Kidney (tissue), 22 donors: ENCODE data around the gene GREM1. TPM values are rescaled to one million over a fixed set of nuclear protein-coding genes. Genes with fewer than 3 reads are reported as not detected.
A peak's percentile ranks its signal among the peaks of the same experiment; 100 is the strongest.

ENCODE experiments used
- DNase-seq, 5 donors: peaks; one replicate each; pipeline ENCODE4 v3.0.0-alpha.2; 2013 to 2020
- FAIRE-seq: peaks from 2 replicates; lab custom pipeline; 2012; peaks lifted over from hg19 to GRCh38; lab: Jason Lieb, UNC
- H3K27ac ChIP-seq, 2 donors: one replicate each; pipeline ENCODE4 v1.7.0; 2013; ENCODE audit warnings: low read depth in 2 of 2, low read length in 2 of 2, inconsistent platforms in 1 of 2
- H3K27me3 ChIP-seq: one replicate; pipeline ENCODE4 v1.7.1; 2013; ENCODE audit warnings: low read length, inconsistent platforms; ENCODE audit not compliant: control insufficient read depth, insufficient read depth
- H3K36me3 ChIP-seq, 3 donors: one replicate each; pipeline versions ENCODE4 v1.7.0 to v1.7.1; 2013; ENCODE audit warnings: low read length in 3 of 3, control low read depth in 1 of 3, inconsistent platforms in 1 of 3; ENCODE audit not compliant: insufficient read depth in 3 of 3, control insufficient read depth in 2 of 3
- H3K4me1 ChIP-seq, 3 donors: one replicate each; pipeline versions ENCODE4 v1.7.0 to v1.7.1; 2013; ENCODE audit warnings: low read length in 3 of 3, inconsistent platforms in 1 of 3, low read depth in 1 of 3; ENCODE audit not compliant: control insufficient read depth in 2 of 3, insufficient read depth in 2 of 3
- H3K4me3 ChIP-seq, 3 donors: one replicate each; pipeline versions ENCODE4 v1.7.0 to v1.8.1; 2013; ENCODE audit warnings: low read length in 3 of 3, control low read depth in 1 of 3, inconsistent platforms in 1 of 3
- H3K9ac ChIP-seq, 3 donors: one replicate each; pipeline versions ENCODE4 v1.7.0 to v1.7.1; 2013; ENCODE audit warnings: low read length in 3 of 3, control low read depth in 1 of 3, inconsistent platforms in 1 of 3
- H3K9me3 ChIP-seq, 3 donors: one replicate each; pipeline versions ENCODE4 v1.7.0 to v1.7.1; 2013; ENCODE audit warnings: low read length in 3 of 3, control low read depth in 1 of 3, inconsistent platforms in 1 of 3; ENCODE audit not compliant: control insufficient read depth in 2 of 3, insufficient read depth in 1 of 3
- intact Hi-C: fragments of 100-400 bp; cut with DNase I; formaldehyde crosslinking; loops from one replicate; pipeline ENCODE4 v1.11.1; 2022
- long read RNA-seq, 10 donors: library from polyadenylated mRNA in 1 of 10; unstranded in 1 of 10; transcript quantifications; one replicate each; pipeline ENCODE4 v2.0.0 and lab custom pipeline, GENCODE V29; 2021 to 2026
- polyA plus RNA-seq: library from polyadenylated mRNA; stranded (reverse); fragments of 350-450 nt; fragmentation: Illumina TruSeq; extraction: RNeasy Lipid Tissue Mini Kit (QIAGEN cat#74804); gene quantifications from one replicate; pipeline ENCODE4 v1.2.3, GENCODE V29; 2014; ENCODE audit warnings: low read depth, low replicate concordance; ENCODE audit not compliant: insufficient read depth
- total RNA-seq: library from RNA; stranded (reverse); fragmentation: NEBNext Ultra II Directional; extraction: Animal tissue kit (Norgen Biotek cat#: 25700); gene quantifications from one replicate; pipeline ENCODE4 v1.2.1, GENCODE V29; 2021
- TF ChIP-seq, protein P1 (sequence below): IDR thresholded peaks from 3 replicates; pipeline ENCODE4 v1.5.1; 2012; ENCODE audit warnings: mild to moderate bottlenecking, moderate library complexity, borderline replicate concordance; ENCODE audit not compliant: insufficient read depth; ENCODE audit errors: extremely low read depth
- donor health status: control.
- donor health status: control.
- donor health status: control.
- donor health status: control.
- donor health status: control.
- donor health status: DM: yes; HTN: yes; CAD: no.
- donor health status: Normal renal cell carcinoma (clear cell type).

Gene GREM1
- 4.8 TPM for total RNA-seq
- polyA plus RNA-seq = 0.15 TPM
- long read RNA-seq, donor 1 = 0 reads
- long read RNA-seq, donor 2 = 0 reads
- long read RNA-seq, donor 3 = 0 reads
- long read RNA-seq, donor 4 = 0 reads
- long read RNA-seq, donor 5 = 0 reads
- long read RNA-seq, donor 6 = 0 reads
- long read RNA-seq, donor 7, full-length matches to known transcripts = 1 of 2 reads
- long read RNA-seq, donor 7, partial matches to known transcripts = 0 of 2 reads
- long read RNA-seq, donor 7, other reads (novel, unspliced or antisense) = 1 of 2 reads
- long read RNA-seq, donor 8 = 0 reads
- long read RNA-seq, donor 9 = 0 reads
- long read RNA-seq, donor 10 = 0 reads

DNA sequence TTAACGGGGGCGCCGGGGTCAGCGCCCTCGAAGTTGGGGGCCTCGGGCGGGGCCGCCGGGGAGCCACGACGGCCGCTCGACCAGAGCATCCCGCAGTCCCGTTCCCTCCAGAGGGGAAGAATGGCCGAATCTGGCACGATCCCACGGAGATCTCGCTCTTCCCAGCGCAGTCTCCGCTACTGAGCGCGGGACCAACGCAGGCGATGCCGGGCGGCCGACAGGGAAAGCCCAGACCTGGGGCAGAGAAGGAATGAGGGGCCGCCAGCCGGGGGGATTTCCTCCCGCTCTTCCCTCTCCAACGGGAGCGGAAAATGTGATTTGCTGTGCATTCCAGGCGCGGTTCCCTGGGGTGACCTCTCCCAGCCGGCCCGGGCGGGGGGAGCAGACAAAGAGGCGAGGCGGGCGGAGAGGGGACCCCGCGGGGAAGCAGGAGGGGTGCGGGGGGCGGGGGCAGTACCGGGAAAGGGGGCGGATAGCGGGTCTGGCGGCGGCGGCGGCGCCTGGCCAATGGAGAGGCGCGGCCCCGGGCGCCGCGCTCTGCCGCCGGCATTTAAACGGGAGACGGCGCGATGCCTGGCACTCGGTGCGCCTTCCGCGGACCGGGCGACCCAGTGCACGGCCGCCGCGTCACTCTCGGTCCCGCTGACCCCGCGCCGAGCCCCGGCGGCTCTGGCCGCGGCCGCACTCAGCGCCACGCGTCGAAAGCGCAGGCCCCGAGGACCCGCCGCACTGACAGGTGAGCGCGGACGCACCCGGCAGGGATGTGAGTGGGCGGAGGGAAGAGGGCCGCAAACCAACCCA, at the start of gene GREM1:
GREM1 (plus strand) TSS at position 579 of the 801 bp plus-strand sequence. CDS start 12,687 bp downstream, outside the sequence.
- Histone ChIP-seq H3K4me3 (no peak within 1 kb of the TSS), H3K27me3 (peaks cover 53% of the 10 kb centered on the region)
- DNase-seq = peak in 4 of 5 donors; percentile 27 to 64 (median 46)

DNA sequence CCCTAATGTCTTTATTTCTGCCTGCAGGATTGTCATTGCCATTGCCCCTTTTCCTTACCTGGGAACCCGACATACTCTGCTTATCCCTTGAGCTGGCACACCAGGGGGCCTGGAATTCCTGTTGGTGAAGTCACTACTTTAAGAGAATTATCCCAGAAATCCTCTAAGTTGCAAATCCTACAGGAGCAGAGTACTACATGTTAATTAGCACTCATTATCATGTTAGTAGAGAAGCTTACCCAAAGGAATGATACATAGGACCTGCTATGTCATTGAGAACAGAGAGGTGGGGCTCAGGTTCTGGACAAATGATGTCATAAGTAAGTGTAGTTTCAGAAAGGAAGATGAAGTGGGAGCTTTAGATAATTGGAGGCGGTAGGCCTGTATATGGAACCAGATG, 48.9 kb upstream of the GREM1 start:
- Histone ChIP-seq H3K4me1 (peaks cover 0 to 2% (median 0%) of the 10 kb centered on the region in 3 donors), H3K4me3 (no peak overlapping the region), H3K9ac (no peak overlapping the region), H3K27ac (no peak overlapping the region), H3K9me3 (no peaks in the 10 kb centered on the region), H3K36me3 (no peaks in the 10 kb centered on the region), H3K27me3 (no peaks in the 10 kb centered on the region)
- TF ChIP-seq, protein P1, sequence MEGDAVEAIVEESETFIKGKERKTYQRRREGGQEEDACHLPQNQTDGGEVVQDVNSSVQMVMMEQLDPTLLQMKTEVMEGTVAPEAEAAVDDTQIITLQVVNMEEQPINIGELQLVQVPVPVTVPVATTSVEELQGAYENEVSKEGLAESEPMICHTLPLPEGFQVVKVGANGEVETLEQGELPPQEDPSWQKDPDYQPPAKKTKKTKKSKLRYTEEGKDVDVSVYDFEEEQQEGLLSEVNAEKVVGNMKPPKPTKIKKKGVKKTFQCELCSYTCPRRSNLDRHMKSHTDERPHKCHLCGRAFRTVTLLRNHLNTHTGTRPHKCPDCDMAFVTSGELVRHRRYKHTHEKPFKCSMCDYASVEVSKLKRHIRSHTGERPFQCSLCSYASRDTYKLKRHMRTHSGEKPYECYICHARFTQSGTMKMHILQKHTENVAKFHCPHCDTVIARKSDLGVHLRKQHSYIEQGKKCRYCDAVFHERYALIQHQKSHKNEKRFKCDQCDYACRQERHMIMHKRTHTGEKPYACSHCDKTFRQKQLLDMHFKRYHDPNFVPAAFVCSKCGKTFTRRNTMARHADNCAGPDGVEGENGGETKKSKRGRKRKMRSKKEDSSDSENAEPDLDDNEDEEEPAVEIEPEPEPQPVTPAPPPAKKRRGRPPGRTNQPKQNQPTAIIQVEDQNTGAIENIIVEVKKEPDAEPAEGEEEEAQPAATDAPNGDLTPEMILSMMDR = no peak
- intact Hi-C loops = loop anchor here (10.0 kb wide), 1 partner anchor 316 kb away; no protein-coding TSS in a partner anchor
- DNase-seq (no peak), FAIRE-seq (no peak)

More for the DNA sequence above, at the start of gene GREM1:
- H3K9me3 ChIP-seq = no peaks in the 10 kb centered on the region
- H3K9ac ChIP-seq = no peak within 1 kb of the TSS
- TF ChIP-seq, protein P1 = no peak
- H3K36me3 ChIP-seq = no peaks in the 10 kb centered on the region
- FAIRE-seq = no peak
- intact Hi-C loops = no loop called here
- H3K27ac ChIP-seq = no peak within 1 kb of the TSS
- peaks cover 0 to 6% (median 0%) of the 10 kb centered on the region in 3 donors for H3K4me1 ChIP-seq

DNA sequence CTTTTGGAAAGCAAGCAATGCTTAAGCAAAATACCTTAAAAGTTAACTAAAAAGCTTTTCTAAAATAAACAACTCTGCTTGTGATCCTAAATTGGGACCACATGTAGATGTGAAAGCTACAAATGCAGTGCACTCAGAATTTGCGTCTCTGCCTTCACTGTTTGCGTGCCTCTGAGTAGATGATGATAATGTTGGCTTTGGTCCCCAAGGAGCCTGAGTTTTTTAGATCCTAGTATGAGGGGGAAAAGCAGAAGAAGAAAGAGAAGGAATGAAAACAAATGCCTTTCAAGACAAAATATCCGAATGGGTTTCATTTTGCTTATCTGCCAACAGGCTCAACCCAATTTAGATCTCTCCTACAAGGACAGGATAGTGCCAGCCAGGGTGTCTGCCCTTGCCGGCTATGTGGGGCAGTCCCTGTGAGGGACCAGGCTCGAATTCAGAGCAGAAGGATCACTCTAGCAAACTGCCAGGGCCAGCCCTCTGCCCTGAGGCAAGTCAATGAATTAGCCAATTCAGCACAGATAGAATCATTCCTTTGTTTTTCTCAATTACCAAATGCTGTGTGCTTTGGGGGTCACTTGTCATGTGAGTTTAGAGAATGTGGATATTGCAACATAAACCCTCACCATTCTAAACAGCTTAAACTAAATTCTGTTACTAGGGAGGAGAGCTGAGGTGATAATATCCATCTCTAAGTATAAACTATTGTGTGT, 47.8 kb upstream of the GREM1 start:
- Histone ChIP-seq H3K36me3 (no peaks in the 10 kb centered on the region), H3K9me3 (no peaks in the 10 kb centered on the region), H3K27me3 (no peaks in the 10 kb centered on the region), H3K4me1 (peaks cover 0 to 2% (median 0%) of the 10 kb centered on the region in 3 donors), H3K9ac (no peak overlapping the region), H3K27ac (no peak overlapping the region), H3K4me3 (no peak overlapping the region)
- intact Hi-C loops = loop anchor here (10.0 kb wide), 1 partner anchor 315 kb away; no protein-coding TSS in a partner anchor
- DNase-seq = no peak
- no peak for FAIRE-seq
- TF ChIP-seq, protein P1 = no peak
